GM21528 (cell line): Measurements from ENCODE around the gene PCK2.

Experiments used
- ATAC-seq: cut with Tn5 transposase; IDR thresholded peaks from one replicate; pipeline ENCODE4 v1.9.1; 2021; ENCODE audit warnings: mild to moderate bottlenecking, moderate library complexity; ENCODE audit not compliant: unreplicated experiment, low FRiP score

Gene PCK2

DNA sequence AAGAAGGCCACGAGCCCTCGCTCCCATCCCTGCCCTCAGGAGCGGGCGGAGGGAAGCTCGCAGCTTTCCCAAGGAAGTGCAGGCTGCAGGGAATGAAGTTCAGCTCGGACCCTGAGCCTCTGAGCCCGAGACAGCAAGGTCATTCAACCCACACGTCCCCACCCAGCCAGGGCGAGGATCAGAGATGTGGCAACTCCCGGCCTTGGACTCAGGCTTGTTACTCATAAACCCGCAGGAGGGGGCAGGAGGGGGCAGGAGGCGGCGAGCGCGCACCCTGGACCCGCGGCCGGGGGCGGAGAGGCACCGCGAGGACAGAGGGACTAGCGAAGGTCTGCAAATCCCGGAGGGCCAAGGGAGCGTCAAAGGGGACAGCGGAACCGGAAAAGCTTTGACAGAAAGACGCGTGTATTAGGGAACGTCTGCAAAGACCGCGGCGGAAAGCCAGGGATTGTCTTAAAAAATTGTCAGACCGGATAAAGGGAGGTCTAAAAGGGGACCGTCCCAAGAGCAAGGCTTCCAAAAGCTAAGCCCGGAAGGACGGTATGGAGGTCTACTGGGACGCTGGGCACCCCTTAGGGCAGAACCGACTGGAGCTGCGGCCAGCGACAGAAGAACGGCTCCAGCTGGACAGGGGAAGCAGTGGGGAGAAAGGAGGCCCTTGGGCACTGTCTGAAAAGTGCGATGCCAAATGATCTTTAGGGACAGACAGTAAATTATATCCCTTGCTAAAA, 19.9 kb downstream of the PCK2 start:
- ATAC-seq, result peak; percentile 39

DNA sequence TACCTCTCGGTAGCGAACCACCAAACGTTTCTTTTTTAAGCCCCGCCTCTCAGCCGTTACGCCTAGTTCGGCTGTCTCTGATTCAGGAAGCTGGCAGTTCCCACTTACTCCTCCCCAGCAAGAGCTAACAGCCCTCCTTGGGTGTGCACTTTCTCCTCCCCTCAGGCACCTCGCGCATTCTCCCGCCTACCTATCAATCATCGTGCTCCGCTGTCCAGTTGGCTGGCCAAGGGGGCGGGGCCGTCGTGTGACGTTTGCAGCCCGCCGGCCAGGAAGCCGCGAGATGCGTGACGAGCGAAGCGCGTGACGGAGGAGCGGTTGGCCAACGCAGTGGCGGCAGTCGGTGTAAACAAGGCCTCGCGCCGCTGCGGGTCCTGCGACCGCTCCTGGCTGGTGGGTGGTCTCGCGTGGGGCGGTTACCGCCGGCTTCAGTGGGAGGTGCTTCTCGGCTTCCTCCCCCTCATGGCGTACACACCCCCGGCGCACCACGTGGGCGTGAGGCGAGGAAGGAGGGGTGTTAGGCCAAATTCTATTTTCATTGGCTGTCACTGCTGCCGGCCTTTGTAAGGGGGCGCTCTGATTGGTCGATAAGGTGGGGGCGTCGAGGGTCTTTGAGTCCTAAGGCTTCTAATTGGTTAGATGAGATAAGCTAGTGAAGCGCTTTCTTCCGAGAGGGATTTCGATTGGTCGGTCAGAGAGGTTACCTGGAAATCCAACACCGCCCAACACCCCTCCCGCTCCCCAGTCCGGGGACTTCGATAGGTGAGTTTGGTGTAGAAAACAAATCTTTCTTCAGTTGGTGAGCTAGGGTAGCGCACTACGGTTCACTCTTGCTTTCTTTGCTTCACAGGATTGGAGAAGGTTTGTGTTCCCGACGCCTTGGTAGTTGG, 20.7 kb downstream of the PCK2 start, which contains the start of the genes DCAF11 and NRL:
Gene DCAF11, plus strand, starts transcription at position 246 of the 890 bp plus-strand sequence. CDS start 818 bp downstream, outside the sequence.
Gene NRL, minus strand, starts transcription at position 418 of the 890 bp plus-strand sequence. CDS start 32,101 bp downstream, outside the sequence.
- ATAC-seq, result peak; percentile 86

DNA sequence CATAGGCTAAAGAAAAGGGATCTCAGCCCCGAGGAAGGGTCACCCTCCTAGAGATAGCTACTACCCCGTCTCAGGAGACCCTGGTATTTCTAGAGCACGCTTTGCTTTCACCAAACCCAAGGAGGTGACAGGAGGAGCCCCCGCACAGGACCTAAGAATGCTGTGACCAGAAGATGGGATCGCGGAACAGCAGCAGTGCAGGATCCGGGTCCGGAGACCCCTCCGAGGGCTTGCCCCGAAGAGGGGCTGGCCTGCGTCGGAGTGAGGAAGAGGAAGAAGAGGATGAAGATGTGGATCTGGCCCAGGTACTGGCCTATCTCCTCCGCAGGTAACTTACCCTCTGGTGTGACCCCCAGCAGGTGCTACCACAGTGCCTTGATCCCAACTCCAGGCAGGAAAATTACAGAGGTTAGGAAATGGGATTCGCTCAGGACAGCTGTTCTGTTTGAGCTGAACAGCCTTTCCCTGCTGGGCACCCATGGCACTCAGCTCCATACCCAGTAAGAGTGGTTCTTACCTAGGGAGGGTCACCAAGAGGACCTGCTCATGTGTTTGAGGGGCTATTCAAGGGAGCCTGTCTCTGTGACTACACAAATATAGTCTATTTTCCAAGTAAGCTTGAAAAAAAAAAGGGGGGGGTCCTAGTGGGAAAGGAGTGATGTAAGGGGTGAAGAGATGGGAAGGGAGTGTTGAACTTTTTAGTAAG, 21.5 kb downstream of the PCK2 start:
- no peak for ATAC-seq

DNA sequence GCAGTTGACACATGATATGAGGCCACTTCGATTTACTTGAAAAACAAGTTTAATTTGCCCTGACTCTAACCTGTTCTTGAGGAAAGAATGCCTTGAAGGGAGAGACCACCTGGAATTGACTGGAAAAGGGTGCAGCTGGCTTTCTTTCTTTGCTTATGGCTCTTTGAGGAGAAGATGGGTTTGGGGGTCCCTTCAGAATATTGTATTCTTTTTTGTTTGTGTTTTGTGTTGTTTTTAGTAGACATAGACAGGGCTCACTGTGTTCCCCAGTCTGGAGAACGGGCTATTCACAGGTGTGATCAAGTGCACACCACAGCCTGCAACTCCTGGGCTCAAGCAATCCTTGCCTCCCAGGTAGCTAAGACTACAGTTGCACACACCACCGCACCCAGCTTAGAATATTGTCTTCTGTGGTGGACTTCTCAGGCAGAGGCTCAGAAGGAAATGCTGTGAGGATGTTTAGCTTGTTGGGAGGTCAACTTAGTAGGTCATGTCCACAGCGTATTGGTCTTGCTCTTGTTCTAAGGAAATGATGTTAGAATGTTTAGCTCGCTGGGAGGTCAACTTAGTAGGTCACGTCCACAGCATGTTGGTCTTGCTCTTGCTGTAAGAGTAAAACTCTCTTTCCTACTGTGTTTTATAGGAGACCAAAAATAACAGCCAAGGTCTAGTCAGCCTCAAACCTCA, 22.2 kb downstream of the PCK2 start:
- no peak for ATAC-seq

DNA sequence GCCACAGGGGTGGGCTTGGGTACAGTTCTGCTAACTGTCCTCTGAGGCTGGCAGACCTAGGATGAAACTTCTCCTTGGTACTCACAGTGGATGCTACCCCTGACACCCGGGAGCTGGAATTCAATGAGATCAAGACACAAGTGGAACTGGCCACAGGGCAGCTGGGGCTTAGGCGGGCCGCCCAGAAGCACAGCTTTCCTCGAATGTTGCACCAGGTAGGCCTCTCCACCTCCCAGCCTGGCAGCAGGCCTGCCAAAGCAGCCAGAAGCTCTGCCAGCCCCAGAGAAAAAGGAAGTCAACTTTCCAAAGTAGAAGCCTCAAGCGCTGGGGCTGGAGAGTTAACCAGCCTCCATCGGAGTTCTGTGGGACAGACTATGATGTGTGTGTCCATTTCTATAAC, 23.1 kb downstream of the PCK2 start:
- ATAC-seq, result no peak

DNA sequence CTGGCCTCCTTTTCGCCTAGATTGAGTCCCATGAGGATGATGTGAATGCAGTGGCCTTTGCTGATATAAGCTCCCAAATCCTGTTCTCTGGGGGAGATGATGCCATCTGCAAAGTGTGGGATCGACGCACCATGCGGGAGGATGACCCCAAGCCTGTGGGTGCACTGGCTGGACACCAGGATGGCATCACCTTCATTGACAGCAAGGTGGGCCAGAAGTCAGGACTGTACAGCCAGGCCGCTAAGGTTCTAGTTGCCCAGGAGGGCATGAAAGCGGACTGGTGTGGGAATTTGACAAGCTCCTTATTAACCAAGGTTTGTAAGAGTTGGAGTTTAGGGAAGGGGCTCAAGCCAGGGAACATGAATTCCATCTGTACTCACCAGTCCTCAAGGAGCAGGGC, 25.6 kb downstream of the PCK2 start:
- ATAC-seq, result no peak

DNA sequence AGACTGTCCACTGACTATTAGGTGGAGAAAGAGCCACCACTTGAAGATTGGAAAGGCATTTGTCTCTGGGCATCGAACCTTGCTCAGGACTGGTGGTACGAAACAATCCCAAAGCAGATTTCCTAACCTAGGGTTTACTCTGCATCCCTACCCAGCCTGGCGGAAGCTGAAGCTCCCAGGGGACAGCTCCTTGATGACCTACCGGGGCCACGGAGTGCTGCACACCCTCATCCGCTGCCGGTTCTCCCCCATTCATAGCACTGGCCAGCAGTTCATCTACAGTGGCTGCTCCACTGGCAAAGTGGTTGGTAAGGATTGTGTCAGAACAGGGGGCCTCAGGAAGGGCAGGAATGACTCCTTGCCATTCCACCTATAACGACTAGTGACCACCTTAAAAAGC, 27.1 kb downstream of the PCK2 start:
- no peak for ATAC-seq

DNA sequence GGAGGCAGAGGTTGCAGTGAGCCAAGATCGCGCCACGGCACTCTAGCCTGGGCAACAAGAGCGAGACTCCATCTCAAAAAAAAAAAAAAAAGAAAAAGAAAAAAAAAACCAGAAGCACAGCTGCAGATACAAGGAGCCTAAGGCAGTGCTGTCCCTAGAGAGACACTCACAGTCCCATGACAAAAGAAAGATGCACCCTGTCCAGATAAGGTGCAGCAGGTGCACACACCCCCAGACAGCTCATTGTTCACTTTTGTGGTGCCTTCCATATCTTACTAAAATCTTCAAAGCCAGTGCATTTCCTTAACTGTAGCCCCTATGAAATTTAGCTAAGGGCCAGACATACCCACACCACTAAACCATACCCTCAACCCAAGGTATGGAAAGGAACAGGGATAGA, 28.3 kb downstream of the PCK2 start:
- ATAC-seq, result no peak

DNA sequence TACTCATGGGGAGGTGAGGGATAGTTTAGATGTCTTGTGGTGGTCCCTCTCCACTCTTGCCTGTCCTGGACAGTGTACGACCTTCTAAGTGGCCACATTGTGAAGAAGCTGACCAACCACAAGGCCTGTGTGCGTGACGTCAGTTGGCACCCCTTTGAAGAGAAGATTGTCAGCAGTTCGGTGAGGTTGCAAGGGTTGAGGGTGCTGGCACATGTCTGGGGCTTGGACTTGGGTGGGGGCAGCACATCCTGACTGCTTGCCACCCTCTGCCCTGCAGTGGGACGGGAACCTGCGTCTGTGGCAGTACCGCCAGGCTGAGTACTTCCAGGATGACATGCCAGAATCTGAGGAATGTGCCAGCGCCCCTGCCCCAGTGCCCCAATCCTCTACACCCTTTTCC, 28.8 kb downstream of the PCK2 start:
- no peak for ATAC-seq

DNA sequence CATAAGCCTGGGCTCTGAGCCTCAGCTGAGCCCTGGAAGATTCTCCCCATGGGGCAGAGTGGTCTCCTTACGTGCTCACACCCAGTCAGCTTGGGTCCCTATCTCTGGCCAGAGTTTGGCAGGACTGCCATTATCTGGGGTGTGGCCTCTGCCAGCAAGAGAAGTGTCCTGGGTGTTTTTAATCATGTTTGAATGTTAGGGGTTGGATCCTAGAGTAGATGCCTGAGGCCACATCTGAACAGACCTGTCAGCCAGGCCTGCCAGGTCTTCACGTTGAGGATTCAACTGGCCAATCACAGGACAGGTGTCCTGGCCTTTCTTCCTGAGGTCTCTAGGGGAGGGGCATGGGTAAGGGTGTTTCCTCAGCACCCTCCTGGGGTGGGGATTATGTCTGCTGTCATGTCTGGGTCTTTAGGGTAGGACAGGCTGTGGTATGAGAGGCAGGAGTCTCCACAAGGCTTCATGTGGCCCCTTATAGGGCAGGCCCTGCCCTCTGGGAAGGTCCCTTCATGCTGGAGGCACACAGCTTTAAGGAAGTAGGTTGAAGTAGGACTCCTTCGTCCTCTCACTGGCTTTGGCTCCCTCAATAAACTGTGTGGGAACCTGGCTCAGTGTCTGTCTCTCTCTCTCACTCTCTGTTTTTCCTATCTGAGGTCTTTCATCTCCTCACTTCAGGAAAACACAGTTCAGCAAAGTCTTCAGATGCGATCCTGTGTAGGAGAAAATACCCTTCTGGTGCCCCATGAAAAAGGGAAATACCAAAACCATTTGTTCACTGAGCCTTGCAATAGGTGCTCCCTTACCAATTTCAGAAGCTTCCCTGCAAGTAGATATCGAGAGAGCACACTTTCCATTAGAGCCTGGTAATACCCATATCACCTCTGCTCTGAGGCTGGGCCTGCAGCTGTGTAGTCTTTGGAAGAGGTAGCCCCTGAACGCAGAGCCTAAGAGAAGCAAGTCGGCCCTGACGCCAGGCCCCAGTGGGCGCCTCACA, 29.6 kb downstream of the PCK2 start:
- no peak for ATAC-seq

DNA sequence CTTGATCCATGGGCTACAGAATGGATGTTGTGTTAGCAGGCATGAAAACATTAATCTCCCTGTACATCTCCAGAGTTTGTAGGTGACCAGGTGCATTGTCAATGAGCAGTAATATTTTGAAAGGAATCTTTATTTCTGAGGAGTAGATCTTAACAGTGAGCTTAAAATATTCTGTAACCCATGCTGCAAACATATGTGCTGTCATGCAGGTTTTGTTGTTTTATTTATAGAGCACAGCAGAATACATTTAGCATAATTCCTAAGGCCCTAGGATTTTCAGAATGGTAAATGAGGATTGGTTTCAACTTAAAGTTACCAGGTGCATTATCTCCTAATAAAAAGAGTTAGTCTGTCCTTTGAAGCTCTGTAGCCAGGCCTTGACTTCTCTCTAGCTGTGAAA, 32.8 kb downstream of the PCK2 start:
- ATAC-seq, result no peak

DNA sequence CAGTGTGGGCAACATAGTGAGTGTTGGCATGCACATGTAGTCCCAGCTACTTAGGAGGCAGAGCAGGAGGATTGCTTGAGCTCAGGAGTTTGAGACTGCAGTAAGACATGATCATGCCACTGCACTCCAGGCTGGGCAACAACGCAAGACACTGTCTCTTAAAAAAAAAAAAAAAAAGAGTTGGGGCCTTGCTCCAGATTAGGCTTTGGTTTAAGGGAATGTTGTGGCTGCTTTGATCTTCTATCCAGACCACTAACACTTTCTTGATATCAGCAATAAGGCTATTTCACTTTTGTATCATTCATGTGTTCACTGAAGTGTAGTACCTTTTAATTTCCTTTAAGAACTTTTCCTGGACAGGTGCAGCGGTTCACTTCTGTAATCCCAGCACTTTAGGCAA, 33.6 kb downstream of the PCK2 start:
- ATAC-seq, result no peak

DNA sequence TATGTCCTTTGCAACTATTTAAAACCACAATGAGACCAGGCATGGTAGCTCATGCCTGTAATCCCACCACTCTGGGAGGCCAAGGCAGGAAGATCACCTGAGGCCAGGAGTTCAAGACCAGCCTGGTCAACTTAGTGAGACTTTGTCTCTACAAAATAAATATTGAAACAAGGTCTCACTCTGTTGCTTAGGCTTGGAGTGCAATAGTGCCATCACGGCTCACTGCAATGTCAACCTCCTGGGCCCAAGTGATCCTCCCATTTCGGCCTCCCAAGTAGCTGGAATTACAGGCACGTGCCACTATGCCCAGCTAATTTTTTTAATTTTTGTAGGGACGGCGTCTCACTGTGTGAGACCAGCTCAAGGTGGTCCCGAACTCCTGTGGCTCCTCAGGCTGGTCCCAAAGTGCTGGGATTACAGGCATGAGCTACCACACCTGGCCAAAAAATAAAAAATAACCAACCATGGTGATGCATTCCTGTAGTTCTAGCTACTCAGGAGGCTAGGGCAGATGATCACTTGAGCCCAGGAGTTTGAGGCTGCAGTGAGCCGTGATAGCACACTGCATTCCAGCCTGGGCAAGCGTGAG, 35.4 kb downstream of the PCK2 start:
- no peak for ATAC-seq

DNA sequence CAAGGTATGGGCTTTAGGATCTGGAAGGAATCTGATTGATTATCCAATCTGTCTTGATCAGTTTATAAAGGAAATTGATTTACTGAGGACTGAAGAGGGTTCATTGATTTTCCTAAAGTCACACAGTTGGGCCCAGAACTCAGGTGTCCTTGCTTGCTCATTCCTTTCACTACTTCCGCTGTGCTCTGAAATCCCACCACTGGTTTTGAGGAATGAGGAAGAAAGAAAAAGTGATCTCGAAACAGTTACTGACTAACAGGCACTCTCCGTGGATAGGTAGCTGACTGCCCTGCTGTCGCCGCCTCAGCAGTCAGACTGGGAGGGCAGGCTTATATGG, 36.2 kb downstream of the PCK2 start, which contains the start of gene FITM1:
Gene FITM1, plus strand, starts transcription at position 280 of the 337 bp plus-strand sequence. CDS start 905 bp downstream, outside the sequence.
- ATAC-seq, result no peak

DNA sequence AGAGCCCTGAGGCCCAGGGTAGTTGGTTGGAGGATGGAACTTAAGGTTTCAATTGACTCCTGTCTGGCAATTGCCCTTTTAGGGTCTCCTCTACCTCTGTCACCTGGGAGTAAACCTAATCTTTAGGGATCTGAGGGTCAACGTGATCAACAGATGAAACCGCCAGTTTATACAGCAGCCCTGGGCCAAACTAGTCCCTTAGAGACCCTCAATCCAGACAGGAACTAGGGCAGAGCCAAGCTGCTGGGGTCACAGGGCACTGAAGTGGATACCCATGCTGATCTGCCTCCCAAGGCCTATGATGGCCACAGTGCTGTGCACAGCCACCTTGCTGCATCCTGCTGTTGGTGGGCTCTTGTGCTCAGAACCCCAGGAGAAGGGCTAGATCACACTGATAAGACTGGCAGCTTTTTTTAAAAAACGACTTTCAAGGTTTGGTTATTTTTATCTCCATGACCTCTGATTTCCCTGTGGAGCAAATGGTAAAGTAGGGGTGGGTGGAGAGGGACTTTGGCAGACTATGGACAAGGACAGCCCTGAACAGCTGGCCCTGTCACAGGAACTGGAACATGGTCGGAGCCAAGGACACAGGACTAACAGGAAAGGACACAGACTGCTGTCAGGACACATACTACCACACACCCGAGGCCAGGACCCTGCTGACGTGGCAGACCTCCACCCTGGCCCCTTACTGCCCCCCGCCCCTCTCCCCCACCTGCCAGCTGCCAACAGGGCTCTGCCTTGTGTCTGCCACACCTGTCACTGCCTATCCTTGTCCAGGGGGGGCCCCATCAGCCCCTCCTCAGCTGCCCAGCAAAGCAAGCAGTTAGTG, 36.8 kb downstream of the PCK2 start:
- no peak for ATAC-seq

DNA sequence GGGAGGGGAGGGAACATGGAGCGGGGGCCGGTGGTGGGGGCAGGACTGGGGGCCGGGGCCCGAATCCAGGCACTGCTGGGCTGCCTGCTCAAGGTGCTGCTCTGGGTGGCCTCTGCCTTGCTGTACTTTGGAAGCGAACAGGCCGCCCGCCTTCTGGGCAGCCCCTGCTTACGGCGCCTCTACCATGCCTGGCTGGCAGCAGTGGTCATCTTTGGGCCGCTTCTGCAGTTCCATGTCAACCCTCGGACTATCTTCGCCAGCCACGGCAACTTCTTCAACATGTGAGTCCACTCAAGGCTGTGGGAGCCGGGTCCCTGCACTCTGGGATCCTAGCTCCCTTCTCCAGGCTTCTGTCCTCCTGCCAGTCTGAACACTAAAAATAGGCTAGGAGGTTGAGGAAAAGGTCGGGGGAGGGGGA, 37.4 kb downstream of the PCK2 start:
- no peak for ATAC-seq

DNA sequence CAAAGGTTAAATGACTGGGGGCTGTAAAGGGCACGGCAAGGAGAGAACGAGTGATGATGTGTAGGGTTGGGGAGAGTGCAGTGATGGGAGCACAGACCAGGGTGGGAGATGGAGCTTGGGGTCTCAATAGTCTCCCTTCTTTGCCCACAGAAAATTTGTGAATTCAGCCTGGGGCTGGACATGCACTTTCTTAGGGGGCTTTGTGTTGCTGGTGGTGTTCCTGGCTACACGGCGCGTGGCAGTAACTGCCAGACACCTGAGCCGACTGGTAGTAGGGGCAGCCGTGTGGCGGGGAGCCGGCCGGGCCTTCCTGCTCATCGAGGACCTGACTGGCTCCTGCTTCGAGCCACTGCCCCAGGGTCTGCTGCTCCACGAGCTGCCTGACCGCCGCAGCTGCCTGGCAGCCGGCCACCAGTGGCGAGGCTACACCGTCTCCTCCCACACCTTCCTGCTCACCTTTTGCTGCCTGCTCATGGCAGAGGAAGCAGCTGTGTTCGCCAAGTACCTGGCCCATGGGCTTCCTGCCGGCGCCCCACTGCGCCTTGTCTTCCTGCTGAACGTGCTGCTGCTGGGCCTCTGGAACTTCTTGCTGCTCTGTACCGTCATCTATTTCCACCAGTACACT, 38.1 kb downstream of the PCK2 start:
- no peak for ATAC-seq
